ENCODE measurements around the gene PHC3. TPM values are rescaled to one million over a fixed set of nuclear protein-coding genes. Genes with fewer than 3 reads are reported as not detected.

The PHC3 gene
- polyA plus RNA-seq, 2 of the 4 experiments (the other 2 are of a cell fraction), result 10.8 to 49.1 TPM

- ChIA-PET POLR2A (no interaction called here), CTCF (interaction anchor here (0.5 kb wide), 1 partner anchor 28 kb away, joined by 3 read pairs; no protein-coding TSS in a partner anchor)
- Histone ChIP-seq H3K4me2 (no peak overlapping the region), H3K27ac (no peak overlapping the region), H3K4me3 (no peak overlapping the region), H3K9me3 (no peaks in the 10 kb centered on the region), H3K4me1 (peaks cover 4% of the 10 kb centered on the region; the same call in 1 of the 3 replicates)
- DNase-seq (ENCODE audit: low read depth in 1 of 2, low spot score in 1 of 2), result no peak
- FAIRE-seq, result no peak
- WGBS (ENCODE audit: missing lambda C conversion rate), result 86% methylated on average over 5 of the region's 5 CpGs
- TF ChIP-seq REST (IDR thresholded peaks at IDR 0.05) (no peak), CHD4 (IDR thresholded peaks at IDR 0.05; ENCODE audit: borderline replicate concordance) (no peak), JUNB (IDR thresholded peaks at IDR 0.05) (no peak)
- ATAC-seq, result no peak
Measured at GRCh38 chr3:170137986-170138385, 43.5 kb downstream of the PHC3 start.

GRCh38 chr3:170132335-170132734 is 49.2 kb downstream of the PHC3 start:
- ChIA-PET CTCF (interaction anchor here (1.1 to 1.7 kb wide), 2 partner anchors 43 to 49 kb away, joined by 4 to 7 read pairs; no protein-coding TSS in a partner anchor), POLR2A (no interaction called here)
- Histone ChIP-seq H3K4me1 (peaks cover 16% of the 10 kb centered on the region; the same call in 2 of the 3 replicates), H3K9me3 (no peaks in the 10 kb centered on the region; the same call in 2 of the 3 replicates), H3K4me3 (no peak overlapping the region), H3K4me2 (no peak overlapping the region), H3K27ac (no peak overlapping the region)
- TF ChIP-seq HDAC2 (IDR thresholded peaks at IDR 0.05), result no peak
- TF ChIP-seq, protein P1, sequence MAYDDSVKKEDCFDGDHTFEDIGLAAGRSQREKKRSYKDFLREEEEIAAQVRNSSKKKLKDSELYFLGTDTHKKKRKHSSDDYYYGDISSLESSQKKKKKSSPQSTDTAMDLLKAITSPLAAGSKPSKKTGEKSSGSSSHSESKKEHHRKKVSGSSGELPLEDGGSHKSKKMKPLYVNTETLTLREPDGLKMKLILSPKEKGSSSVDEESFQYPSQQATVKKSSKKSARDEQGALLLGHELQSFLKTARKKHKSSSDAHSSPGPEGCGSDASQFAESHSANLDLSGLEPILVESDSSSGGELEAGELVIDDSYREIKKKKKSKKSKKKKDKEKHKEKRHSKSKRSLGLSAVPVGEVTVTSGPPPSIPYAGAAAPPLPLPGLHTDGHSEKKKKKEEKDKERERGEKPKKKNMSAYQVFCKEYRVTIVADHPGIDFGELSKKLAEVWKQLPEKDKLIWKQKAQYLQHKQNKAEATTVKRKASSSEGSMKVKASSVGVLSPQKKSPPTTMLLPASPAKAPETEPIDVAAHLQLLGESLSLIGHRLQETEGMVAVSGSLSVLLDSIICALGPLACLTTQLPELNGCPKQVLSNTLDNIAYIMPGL (CRISPR knock-in tag; IDR thresholded peaks at IDR 0.05; ENCODE audit: borderline replicate concordance), result no peak
- TF ChIP-seq HOXA7 (CRISPR knock-in tag; IDR thresholded peaks at IDR 0.05), result no peak
- no peak for TF ChIP-seq POLR2A (IDR thresholded peaks at IDR 0.05; ENCODE audit: low read length)
- no peak for TF ChIP-seq FOXS1 (CRISPR knock-in tag; IDR thresholded peaks at IDR 0.05)
- TF ChIP-seq MYC (IDR thresholded peaks at IDR 0.05; ENCODE audit: borderline replicate concordance, low read length), result no peak
- no peak for TF ChIP-seq RCOR1 (IDR thresholded peaks at IDR 0.05; ENCODE audit: low read depth, low read length)
- TF ChIP-seq POLR2AphosphoS2 (conservative IDR thresholded peaks at IDR 0.05; ENCODE audit: low read length), result no peak
- TF ChIP-seq HOXB5 (CRISPR knock-in tag; IDR thresholded peaks at IDR 0.05), result no peak
- no peak for TF ChIP-seq HEYL (CRISPR knock-in tag; IDR thresholded peaks at IDR 0.05)
- no peak for TF ChIP-seq CBX2 (IDR thresholded peaks at IDR 0.05; ENCODE audit: borderline replicate concordance, low read depth)
- no peak for TF ChIP-seq TFCP2L1 (CRISPR knock-in tag; IDR thresholded peaks at IDR 0.05)
- no peak for TF ChIP-seq REST (IDR thresholded peaks at IDR 0.05)
- no peak for TF ChIP-seq GATA3 (IDR thresholded peaks at IDR 0.05; ENCODE audit: borderline replicate concordance)
- TF ChIP-seq RNF2 (IDR thresholded peaks at IDR 0.05; ENCODE audit: borderline replicate concordance, low read depth), result no peak
- no peak for TF ChIP-seq SREBF2 (IDR thresholded peaks at IDR 0.05)
- no peak for TF ChIP-seq MAX (IDR thresholded peaks at IDR 0.05)
- TF ChIP-seq ZFP36 (IDR thresholded peaks at IDR 0.05; ENCODE audit: borderline replicate concordance, partially characterized antibody), result no peak
- WGBS (ENCODE audit: missing lambda C conversion rate), result 83% methylated on average over 2 of the region's 2 CpGs
- ATAC-seq (no peak), FAIRE-seq (no peak), DNase-seq (ENCODE audit: low read depth in 1 of 2, low spot score in 1 of 2) (peak in 1 of 2 experiments; percentile 11)

Data from A549 (cell line).